GM19438 (cell line): ENCODE measurements around the gene HOXD8.

Experiments
- ATAC-seq: cut with Tn5 transposase; IDR thresholded peaks from one replicate; pipeline ENCODE4 v1.9.1; 2021; ENCODE audit warnings: low read depth; ENCODE audit not compliant: unreplicated experiment

The HOXD8 gene

GRCh38 chr2:176090862-176091261 is 38.6 kb upstream of the HOXD8 start:
- ATAC-seq = no peak

DNA sequence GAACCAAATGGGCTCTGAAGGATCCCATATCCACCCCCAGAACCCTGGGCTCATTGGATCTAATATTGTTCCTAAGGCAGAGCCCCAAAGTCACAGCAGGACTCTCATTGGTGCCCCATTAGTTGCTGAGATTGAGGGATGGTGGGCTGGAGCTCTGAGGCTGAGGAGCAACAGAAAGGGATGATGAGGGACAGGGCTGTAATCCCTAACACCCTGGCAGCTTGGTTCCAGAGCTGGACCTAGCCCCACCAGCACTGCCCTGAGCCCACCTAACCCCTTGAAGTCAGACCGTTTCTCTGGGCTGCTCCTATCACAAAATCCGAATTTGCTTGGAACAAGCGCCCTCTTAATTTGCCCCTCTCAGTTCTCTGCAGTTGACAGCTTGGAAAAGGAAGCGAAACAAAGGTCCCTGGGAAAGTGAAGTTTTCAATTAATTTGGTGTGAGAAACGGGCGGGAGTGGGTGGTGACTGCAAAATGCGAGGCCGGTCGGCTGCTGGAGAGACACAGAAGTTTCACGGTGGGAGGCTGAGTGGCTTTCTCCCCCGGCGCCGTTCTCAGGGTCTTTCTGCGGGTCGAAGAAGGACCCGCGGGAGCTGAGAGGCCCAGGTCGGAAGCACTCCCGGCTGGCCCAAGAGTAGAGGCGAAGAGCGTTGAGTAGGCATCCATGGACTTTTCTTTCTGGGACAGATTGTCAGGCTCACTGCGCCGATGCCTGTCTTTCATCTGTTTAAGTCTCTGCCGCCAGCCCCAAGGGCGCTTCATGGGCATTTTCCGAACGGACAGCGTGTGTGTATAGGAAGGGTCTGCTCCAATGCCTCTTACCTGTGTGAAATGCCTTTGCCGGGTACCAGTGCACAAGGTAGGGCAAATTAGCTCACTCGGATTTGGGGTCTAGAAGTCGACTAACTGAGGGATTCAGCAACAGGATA is 37.9 kb upstream of the HOXD8 start:
- ATAC-seq = no peak

DNA sequence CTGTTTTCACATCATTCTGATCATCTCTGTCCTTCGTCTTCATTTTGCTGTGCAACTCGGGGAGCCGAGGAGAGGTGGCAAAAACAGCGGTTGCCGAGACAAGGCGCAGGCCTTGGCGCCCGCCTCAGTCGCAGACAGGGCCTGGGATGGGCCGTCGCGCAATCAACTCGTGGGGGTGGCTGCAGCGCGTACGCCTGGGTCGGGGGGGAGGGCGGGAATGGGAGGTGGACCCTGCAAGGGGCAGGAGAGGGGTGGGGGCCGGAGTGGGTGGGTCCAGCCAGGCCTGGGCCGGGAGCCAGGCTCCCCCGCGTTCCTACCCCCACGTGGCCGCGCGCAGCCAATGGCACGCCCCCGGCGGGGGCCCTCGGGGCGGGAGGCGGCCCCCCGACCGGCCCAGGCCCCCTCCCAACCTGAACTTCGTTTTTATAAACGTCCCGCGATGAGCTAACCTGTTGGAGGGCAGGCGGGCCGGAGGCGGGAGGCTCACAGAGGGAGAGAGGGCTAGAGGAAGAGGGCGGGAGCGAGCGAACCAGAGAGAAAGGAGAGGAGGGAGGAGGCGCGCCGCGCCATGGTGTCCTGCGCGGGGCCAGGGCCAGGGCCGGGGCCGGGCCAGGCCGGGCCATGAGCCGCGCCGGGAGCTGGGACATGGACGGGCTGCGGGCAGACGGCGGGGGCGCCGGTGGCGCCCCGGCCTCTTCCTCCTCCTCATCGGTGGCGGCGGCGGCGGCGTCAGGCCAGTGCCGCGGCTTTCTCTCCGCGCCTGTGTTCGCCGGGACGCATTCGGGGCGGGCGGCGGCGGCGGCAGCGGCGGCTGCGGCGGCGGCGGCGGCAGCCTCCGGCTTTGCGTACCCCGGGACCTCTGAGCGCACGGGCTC is 37.0 kb upstream of the HOXD8 start, which contains the start of gene HOXD13:
TSS of gene HOXD13 (plus strand) at position 452 of the 875 bp plus-strand sequence. CDS start at position 622, 170 bp downstream.
- no peak for ATAC-seq

GRCh38 chr2:176093145-176093897 is 36.2 kb upstream of the HOXD8 start:
- ATAC-seq = no peak

DNA sequence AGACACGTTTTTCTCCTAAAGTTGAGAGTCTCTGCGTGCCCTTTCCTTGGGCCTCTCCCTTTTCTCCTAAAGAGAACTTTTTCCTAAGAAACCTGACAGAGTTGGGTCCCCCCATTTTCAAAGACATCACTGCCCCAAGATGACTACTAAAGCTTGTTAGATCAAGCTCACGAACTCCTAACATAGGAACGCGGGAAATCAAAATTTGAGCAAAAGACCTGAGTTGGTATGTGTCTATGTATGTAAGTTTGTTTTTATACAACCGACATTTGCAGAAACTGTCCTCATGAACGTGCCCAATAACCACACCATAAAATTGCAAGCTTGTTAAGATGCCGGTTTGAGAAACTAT is 35.6 kb upstream of the HOXD8 start:
- ATAC-seq = no peak

DNA sequence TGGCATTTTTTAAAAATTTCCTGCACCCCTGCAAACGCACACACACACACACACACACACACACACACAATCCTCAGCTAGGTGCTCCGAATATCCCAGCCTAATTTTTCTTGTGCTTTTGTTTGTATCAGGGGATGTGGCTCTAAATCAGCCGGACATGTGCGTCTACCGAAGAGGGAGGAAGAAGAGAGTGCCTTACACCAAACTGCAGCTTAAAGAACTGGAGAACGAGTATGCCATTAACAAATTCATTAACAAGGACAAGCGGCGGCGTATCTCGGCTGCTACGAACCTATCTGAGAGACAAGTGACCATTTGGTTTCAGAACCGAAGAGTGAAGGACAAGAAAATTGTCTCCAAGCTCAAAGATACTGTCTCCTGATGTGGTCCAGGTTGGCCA is 35.2 kb upstream of the HOXD8 start:
- ATAC-seq = no peak

- ATAC-seq = no peak
These were observed 34.1 kb upstream of the HOXD8 start for GRCh38 chr2:176095421-176095820.

DNA sequence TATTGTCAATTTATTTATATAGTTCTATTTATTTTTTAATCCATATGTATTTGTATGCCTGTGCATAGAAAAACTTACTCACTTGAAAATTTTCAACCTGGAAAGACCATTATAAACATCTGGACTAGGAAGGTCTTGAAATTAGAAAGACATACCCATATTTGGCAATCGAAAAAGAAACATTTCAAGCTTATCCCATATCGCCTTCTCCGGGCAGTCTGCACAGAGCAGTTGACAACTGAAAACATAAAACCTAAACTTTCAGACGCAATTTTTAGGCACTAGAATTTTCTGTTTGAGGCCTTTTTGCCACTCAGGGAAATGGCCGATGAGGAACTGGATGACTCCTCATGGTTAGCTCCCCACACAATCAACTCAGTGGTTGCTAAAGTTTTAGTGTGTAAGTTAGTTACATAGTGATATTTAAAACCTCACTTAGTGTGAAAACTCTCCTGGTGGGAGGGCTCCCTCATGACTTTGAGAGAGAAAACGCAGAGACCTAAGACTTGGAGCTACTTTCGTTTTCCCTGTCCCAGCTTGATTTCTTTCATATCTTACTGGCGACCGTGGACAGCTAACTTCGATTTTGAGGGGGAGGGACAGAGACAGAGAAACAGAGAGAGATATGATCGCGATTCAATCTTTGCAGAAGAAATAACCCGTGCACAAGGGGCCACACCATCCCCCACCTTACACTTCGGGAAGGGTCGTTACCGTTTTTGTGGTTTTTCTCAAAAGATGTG is 33.1 kb upstream of the HOXD8 start:
- ATAC-seq = no peak

DNA sequence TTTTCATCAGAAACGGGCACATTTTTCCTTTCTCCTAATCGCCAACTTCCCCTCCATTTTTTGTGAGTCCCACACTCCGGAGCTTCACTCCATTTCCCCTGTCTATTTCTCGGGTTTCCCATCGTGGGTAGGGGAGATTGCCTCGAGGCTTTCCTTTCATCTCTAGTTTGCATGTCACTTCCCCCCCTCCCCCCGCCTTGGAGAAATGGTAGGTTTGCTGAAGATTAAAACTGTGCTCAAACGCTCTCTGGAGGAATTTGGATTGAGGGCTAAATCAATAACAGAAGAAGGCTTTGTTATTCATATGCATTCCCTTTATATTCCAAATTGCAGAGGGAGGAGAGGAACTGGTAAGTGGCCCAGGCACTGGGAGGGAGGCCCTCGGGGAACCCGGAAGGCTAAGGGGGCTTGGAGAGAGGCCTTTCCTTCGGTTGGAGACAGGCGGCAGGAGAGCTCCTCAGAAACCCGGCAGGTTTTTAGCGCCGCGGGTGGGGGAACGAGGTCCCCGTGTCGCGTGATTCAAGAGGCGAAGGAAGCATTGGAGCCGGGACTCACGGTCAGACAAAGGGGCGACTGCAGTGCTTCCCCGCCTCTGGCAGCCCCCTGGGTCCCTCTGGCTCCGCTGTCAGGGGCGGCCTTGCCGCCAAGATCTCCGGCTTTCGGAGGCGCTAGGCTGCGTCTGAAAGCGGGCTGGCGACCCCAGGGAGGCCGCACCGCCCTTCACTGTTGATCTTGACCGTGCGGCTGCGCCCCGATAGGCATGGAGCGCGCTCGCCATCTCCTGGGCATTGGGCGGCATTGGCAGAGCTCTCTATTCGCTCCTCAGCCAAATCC is 32.3 kb upstream of the HOXD8 start:
- peak; percentile 87 for ATAC-seq

GRCh38 chr2:176097820-176098365 is 31.6 kb upstream of the HOXD8 start:
- no peak for ATAC-seq

DNA sequence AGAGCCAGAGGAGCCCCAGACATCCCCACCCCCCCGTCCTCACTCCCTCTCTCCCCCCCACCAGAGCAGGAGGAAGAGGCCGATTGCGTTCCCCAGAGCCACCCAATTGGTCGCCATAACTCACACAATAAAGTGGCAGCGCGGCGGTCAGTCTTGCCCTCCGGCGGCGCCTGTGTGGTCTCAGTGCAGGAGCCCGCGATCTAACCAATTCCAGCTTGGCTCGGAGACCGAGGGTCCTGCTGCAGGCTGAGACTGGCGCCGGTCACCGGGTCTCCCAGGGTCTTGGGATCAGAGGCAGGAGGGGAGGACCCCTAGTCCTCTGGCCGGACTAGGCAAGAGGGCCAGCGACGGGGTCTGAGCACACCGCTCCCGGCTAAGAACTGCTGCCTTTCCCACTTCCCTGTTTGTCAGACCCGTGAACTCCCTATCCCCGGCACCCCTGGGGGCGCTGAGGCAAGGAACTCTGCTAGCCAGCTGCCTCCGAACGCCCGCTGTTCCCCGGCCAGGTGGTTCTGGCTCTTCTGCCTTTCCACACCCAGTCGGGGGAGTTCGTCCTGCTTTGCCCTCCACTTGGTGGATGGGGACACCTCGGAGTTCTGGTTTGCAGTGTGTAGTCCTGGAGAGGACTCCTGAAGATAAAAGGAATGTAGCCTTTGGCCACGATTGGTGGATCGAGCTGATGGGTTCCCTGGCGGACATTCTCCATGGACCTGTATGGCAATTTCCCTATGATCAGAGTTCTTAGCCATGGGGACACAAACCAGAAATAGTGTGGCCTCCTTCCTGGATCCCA is 30.9 kb upstream of the HOXD8 start:
- ATAC-seq = no peak

- no peak for ATAC-seq
These were observed 30.3 kb upstream of the HOXD8 start for GRCh38 chr2:176099159-176099727.

- ATAC-seq = no peak
These were observed 29.6 kb upstream of the HOXD8 start, which contains the start of gene HOXD12 for GRCh38 chr2:176099728-176100546. TSS of gene HOXD12 (plus strand) at chr2:176099795. CDS start at chr2:176099802, 7 bp downstream.

DNA sequence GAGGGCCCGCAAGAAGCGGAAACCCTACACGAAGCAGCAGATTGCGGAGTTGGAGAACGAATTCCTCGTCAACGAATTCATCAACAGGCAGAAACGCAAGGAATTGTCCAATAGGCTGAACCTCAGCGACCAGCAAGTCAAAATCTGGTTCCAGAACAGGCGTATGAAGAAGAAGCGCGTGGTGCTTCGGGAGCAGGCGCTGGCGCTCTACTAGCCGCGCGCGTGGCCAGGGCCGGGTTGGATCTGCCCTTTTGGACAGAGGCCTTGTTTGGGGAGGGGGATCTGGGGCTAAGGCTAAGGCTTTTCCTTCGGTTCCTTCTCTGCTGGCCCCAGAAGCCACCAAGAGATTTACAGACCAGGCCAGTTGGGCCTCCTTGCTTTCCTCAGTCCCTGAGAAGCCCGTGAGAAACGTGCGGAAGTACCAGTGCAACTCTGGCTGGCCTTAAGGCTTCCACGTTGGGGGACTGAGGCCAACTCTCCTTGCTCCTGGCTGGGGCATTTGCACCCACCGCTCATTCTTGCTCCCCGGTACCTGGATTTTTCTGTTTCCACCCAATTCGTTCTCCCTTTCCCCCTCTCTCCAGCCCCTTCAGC is 28.9 kb upstream of the HOXD8 start:
- no peak for ATAC-seq

DNA sequence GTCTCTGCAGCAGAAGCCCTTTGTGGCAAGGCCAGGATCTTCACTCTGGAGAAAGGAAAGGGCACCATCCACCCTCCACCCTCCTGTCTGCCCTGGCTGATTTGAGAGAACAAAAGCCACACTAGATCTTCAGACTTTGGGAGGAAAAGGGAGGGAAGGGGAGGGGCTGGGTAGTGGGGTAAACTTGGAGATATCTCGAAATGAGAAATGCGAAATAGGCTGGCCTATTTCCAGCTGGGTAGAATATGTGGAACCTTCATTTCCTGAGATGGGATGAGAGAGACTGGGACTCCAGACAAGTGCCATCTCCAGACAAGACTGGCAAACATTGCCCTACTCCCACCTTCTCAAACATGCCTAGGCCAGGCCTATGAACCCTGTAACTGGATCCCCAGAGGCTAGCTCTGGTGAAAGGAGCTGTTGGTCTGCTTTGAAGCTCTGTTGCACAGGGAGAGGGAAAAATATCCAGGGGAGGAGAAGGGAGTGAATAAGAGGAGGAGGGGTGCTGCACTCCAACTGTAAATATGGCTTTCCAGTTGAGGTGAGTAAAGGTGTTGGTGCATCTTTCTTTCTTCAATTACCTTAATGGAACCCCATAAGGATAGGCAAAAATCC is 28.2 kb upstream of the HOXD8 start:
- ATAC-seq = no peak

GRCh38 chr2:176101842-176102241 is 27.7 kb upstream of the HOXD8 start:
- no peak for ATAC-seq
